C4-2B (cell line): Measurements from ENCODE around the gene VPS50.

Source experiments
- H3K27ac ChIP-seq: fragments of 450-650 bp; 2 replicates; pipeline ENCODE4 v1.5.1; 2017
- CTCF ChIP-seq: fragments of 450-650 bp; conservative IDR thresholded peaks from 2 replicates; pipeline ENCODE4 v1.5.1; 2017; ENCODE audit warnings: mild to moderate bottlenecking
- ZFX ChIP-seq: fragments of 450-650 bp; IDR thresholded peaks from 2 replicates; pipeline ENCODE4 v1.6.1; 2017

VPS50 gene

DNA sequence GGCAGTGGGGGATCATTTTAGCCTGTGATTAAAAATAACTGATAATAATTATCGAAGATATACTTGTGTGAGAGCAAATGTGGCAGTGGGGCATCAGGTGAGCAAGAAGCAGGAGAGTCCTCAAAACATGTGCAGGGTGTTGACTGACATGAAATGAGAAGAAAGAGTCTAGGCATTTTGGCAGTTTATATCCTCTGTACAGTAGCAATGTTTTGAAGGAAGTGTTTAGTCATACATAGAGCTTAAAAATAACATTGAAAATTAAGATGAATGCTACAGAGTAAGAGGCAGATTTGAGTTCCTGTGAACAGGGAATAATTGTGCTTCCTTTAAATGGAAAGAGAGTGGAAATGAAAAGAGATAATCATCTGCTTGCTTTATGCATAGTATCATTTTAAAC is 47.4 kb downstream of the VPS50 start:
- no peak overlapping the region for H3K27ac ChIP-seq

GRCh38 chr7:93284908-93285307 is 52.7 kb downstream of the VPS50 start:
- TF ChIP-seq CTCF (no peak), ZFX (no peak)
- H3K27ac ChIP-seq = no peak overlapping the region

More for the DNA sequence above, 47.4 kb downstream of the VPS50 start:
- TF ChIP-seq ZFX (no peak), CTCF (no peak)

DNA sequence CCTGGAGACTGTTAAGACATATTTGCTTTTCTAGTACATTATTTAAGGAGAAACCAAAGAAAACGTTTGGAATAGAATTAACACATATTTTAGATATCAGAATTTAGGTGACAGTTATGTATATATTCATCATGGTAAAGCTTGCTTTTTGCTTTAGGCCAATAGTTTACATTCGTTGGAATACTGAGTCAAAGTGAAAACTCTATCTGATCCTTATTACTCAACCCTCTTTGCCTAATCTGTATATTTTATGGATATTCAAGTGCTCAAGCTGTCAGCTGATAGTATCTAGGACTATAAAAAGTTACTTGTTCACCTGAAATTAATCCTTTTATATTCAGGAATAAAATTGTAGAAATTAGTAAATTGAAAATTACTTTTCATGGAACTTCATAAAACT is 61.1 kb downstream of the VPS50 start:
- no peak overlapping the region for H3K27ac ChIP-seq
- TF ChIP-seq ZFX (no peak), CTCF (no peak)

DNA sequence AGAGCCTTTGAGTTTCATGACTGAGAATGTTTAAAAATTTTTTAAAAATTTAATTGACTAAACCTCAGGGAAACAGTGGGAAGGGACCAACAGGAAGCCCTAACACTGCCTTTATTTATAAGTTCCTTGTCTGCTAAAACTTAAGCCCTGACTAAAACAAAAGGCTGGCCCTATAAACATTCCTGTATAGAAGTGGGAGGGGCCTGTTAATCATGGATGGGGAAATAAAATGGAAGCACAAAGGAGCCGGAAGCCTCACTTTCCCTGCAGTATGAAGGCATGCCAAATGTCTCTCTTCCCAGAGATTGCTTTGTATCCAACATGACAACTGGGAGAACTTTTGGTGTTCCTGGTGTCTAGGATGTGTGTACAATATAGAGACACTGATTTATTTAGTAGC is 66.0 kb downstream of the VPS50 start:
- no peak overlapping the region for H3K27ac ChIP-seq

GRCh38 chr7:93298671-93299070 is 66.5 kb downstream of the VPS50 start:
- TF ChIP-seq CTCF (no peak), ZFX (no peak)
- H3K27ac ChIP-seq = no peak overlapping the region

More for the DNA sequence above, 66.0 kb downstream of the VPS50 start:
- TF ChIP-seq ZFX = no peak
- no peak for TF ChIP-seq CTCF

DNA sequence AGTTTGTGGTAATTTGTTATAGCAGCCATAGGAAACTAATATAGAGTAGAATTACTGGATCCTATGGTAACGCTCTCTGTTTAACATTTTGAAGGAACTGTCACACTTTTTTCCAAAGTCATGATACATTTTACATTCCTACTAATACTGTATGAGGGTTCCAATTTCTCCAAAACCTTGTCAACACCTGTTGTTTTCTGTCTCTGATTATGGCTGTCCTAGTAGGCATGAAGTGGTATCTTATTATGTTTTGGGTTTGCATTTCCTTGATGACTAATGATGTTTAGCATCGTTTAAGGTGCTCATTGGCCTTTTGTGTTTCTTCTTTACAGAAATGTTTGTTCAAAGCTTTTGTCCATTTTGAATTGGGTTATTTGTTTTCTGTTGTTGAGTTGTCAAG is 69.6 kb downstream of the VPS50 start:
- H3K27ac ChIP-seq = no peak overlapping the region
- TF ChIP-seq ZFX (no peak), CTCF (no peak)

DNA sequence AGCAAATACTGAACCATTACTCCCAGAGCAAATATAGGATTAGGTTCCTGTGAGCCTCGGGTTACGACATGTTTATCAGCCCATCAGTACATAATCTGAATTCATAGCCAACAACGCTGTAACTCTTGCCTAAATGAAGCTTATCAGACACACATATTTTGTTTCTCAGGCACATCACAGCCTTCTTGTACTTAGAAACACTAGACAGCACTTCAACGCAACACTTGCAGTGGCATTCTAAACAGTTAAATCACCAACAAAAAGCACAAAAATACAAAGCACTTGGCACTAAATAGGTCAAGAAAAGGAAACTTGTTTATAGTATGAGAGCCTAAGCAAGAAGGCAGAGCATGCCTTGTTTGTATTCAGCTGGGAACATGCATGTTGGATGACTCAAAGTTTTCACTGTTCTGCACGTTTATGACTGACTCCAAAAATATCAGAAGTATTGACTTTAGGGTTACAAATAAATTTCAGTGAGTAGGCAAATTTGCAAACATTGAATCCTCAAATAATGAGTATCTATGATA is 75.0 kb downstream of the VPS50 start:
- no peak for TF ChIP-seq ZFX
- no peak for TF ChIP-seq CTCF
- no peak overlapping the region for H3K27ac ChIP-seq
